Posterior cingulate gyrus (tissue), 11 donors: ENCODE results near the gene VPS50.

ENCODE experiments used
- DNase-seq, 10 donors: peaks; one replicate each; pipeline versions ENCODE4 v3.0.0 to v3.0.0-alpha.2; 2020 to 2021; ENCODE audit warnings: mixed read lengths in 3 of 10
- intact Hi-C: fragments of 100-400 bp; cut with DNase I; formaldehyde crosslinking; loops from one replicate; pipeline ENCODE4 v1.15.1; 2023

The VPS50 gene

GRCh38 chr7:93231799-93232672 is at the start of gene VPS50:
Gene VPS50, plus strand, starts transcription at chr7:93232366. Its CDS starts 102 bp downstream, at chr7:93232468.
- DNase-seq, result peak; percentile 92 to 99 (median 96)
- intact Hi-C loops, result no loop called here

- DNase-seq, result no peak
Observed at GRCh38 chr7:93185303-93186027, 46.7 kb upstream of the VPS50 start.

GRCh38 chr7:93188870-93189634 is 43.1 kb upstream of the VPS50 start:
- no peak for DNase-seq
- intact Hi-C loops, result no loop called here

More at GRCh38 chr7:93185303-93186027, 46.7 kb upstream of the VPS50 start:
- intact Hi-C loops, result no loop called here

- DNase-seq, result no peak
- intact Hi-C loops, result no loop called here
Observed at GRCh38 chr7:93194386-93194785, 37.8 kb upstream of the VPS50 start.

- intact Hi-C loops, result no loop called here
- no peak for DNase-seq
Observed at GRCh38 chr7:93196336-93196735, 35.8 kb upstream of the VPS50 start.

- DNase-seq, result no peak
- intact Hi-C loops, result no loop called here
Observed at GRCh38 chr7:93198472-93198871, 33.7 kb upstream of the VPS50 start.

GRCh38 chr7:93202594-93203250 is 29.4 kb upstream of the VPS50 start:
- no peak for DNase-seq
- intact Hi-C loops, result no loop called here

GRCh38 chr7:93203496-93203895 is 28.7 kb upstream of the VPS50 start:
- intact Hi-C loops, result no loop called here
- no peak for DNase-seq

- intact Hi-C loops, result no loop called here
- DNase-seq, result no peak
Observed at GRCh38 chr7:93205046-93205445, 27.1 kb upstream of the VPS50 start.

- intact Hi-C loops, result no loop called here
- no peak for DNase-seq
Observed at GRCh38 chr7:93211228-93211818, 20.8 kb upstream of the VPS50 start.

- no peak for DNase-seq
- intact Hi-C loops, result no loop called here
Observed at GRCh38 chr7:93212881-93213280, 19.3 kb upstream of the VPS50 start.

- no peak for DNase-seq
- intact Hi-C loops, result no loop called here
Observed at GRCh38 chr7:93218997-93219827, 13.0 kb upstream of the VPS50 start.

- intact Hi-C loops, result no loop called here
- no peak for DNase-seq
Observed at GRCh38 chr7:93219868-93220267, 12.3 kb upstream of the VPS50 start.

- DNase-seq, result no peak
- intact Hi-C loops, result loop anchor here (5.0 kb wide), 1 partner anchor 49 kb away; no protein-coding TSS in a partner anchor
Observed at GRCh38 chr7:93226310-93226709, 5.9 kb upstream of the VPS50 start, which contains the start of gene HEPACAM2. Gene HEPACAM2, minus strand, starts transcription at chr7:93226469.

- intact Hi-C loops, result loop anchor here (5.0 kb wide), 1 partner anchor 51 kb away; no protein-coding TSS in a partner anchor
- no peak for DNase-seq
Observed at GRCh38 chr7:93228302-93228701, 3.9 kb upstream of the VPS50 start.

GRCh38 chr7:93231259-93231658 is 907 bp upstream of the VPS50 start:
- DNase-seq, result no peak
- intact Hi-C loops, result no loop called here

- no peak for DNase-seq
- intact Hi-C loops, result no loop called here
Observed at GRCh38 chr7:93232673-93233018, 480 bp downstream of the VPS50 start.

GRCh38 chr7:93235541-93235940 is 3.4 kb downstream of the VPS50 start:
- no peak for DNase-seq
- intact Hi-C loops, result no loop called here

GRCh38 chr7:93238131-93238530 is 6.0 kb downstream of the VPS50 start:
- DNase-seq, result no peak
- intact Hi-C loops, result no loop called here
